Uterus (tissue), 2 donors: ENCODE results near the gene FAR2.

ENCODE experiments used
- POLR2A ChIP-seq, 2 donors: fragments of 450-650 bp; IDR thresholded peaks; one replicate each; pipeline ENCODE4 v1.6.1; 2016; ENCODE audit warnings: antibody characterized with exemption in 2 of 2, mild to moderate bottlenecking in 1 of 2, moderate library complexity in 1 of 2
- TF ChIP-seq, protein P1 (sequence below), 4 experiments: fragments of 200-600 bp in 2 of 4; fragments of 450-650 bp in 2 of 4; sonication (generic) in 2 of 4; IDR thresholded peaks; one replicate each; pipeline ENCODE4 v1.5.1; 2016 to 2019; ENCODE audit warnings: antibody characterized with exemption in 4 of 4, mild to moderate bottlenecking in 2 of 4, moderate library complexity in 1 of 4

DNA sequence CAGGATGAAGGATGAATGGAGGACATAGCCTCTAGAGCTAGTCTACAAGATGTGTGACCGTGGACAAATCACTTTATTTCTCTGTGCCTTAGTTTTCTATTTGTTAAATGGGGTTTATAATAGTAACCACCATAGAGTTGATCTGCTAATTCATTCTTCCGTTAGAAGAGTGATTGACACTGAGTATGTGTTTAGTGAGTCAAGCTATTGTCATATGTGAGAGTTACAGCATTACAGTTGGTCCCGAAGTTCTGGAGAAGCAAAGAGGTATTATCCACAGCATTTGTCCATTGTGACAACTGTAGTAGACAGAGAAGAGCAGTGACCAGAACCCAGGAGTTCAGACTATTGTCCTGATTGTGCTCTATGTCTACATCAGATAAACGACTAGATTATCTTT, 14.1 kb downstream of the FAR2 start:
- TF ChIP-seq, protein P1, sequence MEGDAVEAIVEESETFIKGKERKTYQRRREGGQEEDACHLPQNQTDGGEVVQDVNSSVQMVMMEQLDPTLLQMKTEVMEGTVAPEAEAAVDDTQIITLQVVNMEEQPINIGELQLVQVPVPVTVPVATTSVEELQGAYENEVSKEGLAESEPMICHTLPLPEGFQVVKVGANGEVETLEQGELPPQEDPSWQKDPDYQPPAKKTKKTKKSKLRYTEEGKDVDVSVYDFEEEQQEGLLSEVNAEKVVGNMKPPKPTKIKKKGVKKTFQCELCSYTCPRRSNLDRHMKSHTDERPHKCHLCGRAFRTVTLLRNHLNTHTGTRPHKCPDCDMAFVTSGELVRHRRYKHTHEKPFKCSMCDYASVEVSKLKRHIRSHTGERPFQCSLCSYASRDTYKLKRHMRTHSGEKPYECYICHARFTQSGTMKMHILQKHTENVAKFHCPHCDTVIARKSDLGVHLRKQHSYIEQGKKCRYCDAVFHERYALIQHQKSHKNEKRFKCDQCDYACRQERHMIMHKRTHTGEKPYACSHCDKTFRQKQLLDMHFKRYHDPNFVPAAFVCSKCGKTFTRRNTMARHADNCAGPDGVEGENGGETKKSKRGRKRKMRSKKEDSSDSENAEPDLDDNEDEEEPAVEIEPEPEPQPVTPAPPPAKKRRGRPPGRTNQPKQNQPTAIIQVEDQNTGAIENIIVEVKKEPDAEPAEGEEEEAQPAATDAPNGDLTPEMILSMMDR (IDR thresholded peaks at IDR 0.05), result no peak
- no peak for TF ChIP-seq POLR2A (IDR thresholded peaks at IDR 0.05)
